ENCODE results near the gene MYOM1.
"Not testable (repeated sequence)": the region's sequence is repeated elsewhere in the genome, so short reads cannot be mapped to it uniquely, and the experiment has no call there.

MYOM1 gene

GRCh38 chr18:3067722-3068121, 152.0 kb downstream of the MYOM1 start:
- Histone ChIP-seq H3K4me1 (ENCODE audit: control insufficient read depth, low read length) (no peaks in the 10 kb centered on the region), H3K36me3 (ENCODE audit: control insufficient read depth, low read length) (no peaks in the 10 kb centered on the region), H3K4me2 (ENCODE audit: low read length) (no peak overlapping the region), H3K27me3 (ENCODE audit: control insufficient read depth, low read length) (no peaks in the 10 kb centered on the region), H3F3A (ENCODE audit: control insufficient read depth, insufficient read depth) (no peaks in the 10 kb centered on the region), H4K20me1 (ENCODE audit: control insufficient read depth, insufficient read depth, low read depth, low read length) (no peaks in the 10 kb centered on the region), H3K9me2 (replicated peaks; ENCODE audit: control insufficient read depth, low read length) (no peaks in the 10 kb centered on the region), H3K9me3 (ENCODE audit: control insufficient read depth, insufficient read depth, low read length) (no peaks in the 10 kb centered on the region), H3K79me2 (ENCODE audit: control insufficient read depth, low read length) (no peaks in the 10 kb centered on the region), H3K27ac (ENCODE audit: low read depth, low read length) (no peak overlapping the region), H3K4me3 (ENCODE audit: low read length) (no peak overlapping the region)
- TF ChIP-seq CTCF (IDR thresholded peaks at IDR 0.05; ENCODE audit: low read depth, low read length, poor library complexity, severe bottlenecking) (no peak), EZH2phosphoT487 (IDR thresholded peaks at IDR 0.05; ENCODE audit: borderline replicate concordance, low read length) (no peak)

DNA sequence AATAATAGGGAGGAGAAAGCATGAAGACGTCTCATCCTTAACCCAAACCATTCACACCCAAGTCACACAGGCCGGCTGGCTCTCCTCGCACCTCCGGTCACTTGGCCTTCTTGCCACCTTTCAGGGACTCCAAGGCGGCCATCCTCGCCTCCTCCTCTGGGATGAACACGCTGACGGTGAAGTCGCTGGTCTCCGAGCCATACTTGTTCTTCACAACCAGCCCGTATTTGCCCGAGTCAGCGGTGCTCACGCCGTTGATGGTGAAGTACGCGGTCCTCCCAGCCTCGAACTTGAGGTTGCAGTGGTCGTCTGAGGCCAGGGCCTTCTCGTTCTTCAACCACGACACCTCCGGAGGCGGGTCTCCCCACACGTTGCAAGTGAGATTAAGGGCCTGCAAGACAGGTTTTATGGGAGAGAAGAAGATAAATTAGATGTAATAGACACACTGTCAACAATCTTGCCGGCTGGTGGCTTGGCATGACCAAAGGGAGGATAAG, 152.6 kb downstream of the MYOM1 start:
- Histone ChIP-seq H3K4me2 (ENCODE audit: low read length) (no peak overlapping the region), H3F3A (ENCODE audit: control insufficient read depth, insufficient read depth) (no peaks in the 10 kb centered on the region)

DNA sequence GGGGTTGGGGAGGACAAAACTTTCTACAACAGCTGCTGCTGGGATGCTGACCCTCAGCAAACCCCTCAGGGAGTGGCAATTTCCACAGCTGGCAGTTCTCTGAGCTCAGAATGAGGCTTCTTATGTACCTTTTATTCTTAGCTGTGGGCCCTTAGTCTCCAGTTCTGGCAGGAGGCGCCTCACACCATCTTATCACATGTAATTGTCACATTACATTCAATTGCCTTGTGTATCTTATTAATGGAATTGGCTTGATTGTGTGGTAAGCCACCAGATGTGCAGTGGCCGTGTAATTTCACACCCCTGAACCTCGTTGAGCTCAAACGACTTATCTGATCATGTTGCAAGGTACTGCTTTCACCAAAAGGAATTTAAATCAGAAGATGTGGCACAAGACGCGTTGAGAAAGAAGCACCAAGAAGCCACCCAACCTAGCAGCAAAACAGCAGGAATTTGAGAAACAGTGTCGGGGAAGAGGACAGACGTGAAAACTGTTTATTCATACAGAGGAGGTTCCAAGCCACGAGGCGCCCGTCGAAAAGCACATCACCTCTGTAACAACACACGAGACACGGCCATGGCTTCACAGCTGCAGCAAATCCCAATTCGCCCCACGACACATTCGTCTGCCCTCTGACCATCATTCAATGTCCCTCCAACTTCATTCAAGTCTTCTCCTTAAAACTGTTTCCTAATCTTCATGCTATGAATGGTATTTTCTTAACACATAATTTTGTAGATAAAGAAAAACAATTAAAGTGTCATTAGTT, 153.2 kb downstream of the MYOM1 start:
- Histone ChIP-seq H3K4me1 (ENCODE audit: control insufficient read depth, low read length) (no peaks in the 10 kb centered on the region), H3K9me3 (ENCODE audit: control insufficient read depth, insufficient read depth, low read length) (no peaks in the 10 kb centered on the region), H3K36me3 (ENCODE audit: control insufficient read depth, low read length) (no peaks in the 10 kb centered on the region), H4K20me1 (ENCODE audit: control insufficient read depth, insufficient read depth, low read depth, low read length) (no peaks in the 10 kb centered on the region), H3K27ac (ENCODE audit: low read depth, low read length) (no peak overlapping the region), H3K9me2 (replicated peaks; ENCODE audit: control insufficient read depth, low read length) (no peaks in the 10 kb centered on the region), H3K79me2 (ENCODE audit: control insufficient read depth, low read length) (no peaks in the 10 kb centered on the region), H3K4me3 (ENCODE audit: low read length) (no peak overlapping the region), H3K4me2 (ENCODE audit: low read length) (no peak overlapping the region), H3K27me3 (ENCODE audit: control insufficient read depth, low read length) (no peaks in the 10 kb centered on the region), H3F3A (ENCODE audit: control insufficient read depth, insufficient read depth) (no peaks in the 10 kb centered on the region)
- no peak for TF ChIP-seq EZH2phosphoT487 (IDR thresholded peaks at IDR 0.05; ENCODE audit: borderline replicate concordance, low read length)
- no peak for TF ChIP-seq CTCF (IDR thresholded peaks at IDR 0.05; ENCODE audit: low read depth, low read length, poor library complexity, severe bottlenecking)

More for the DNA sequence above, 152.6 kb downstream of the MYOM1 start:
- H3K27me3 ChIP-seq (ENCODE audit: control insufficient read depth, low read length), result no peaks in the 10 kb centered on the region
- H3K79me2 ChIP-seq (ENCODE audit: control insufficient read depth, low read length), result no peaks in the 10 kb centered on the region
- no peaks in the 10 kb centered on the region for H4K20me1 ChIP-seq (ENCODE audit: control insufficient read depth, insufficient read depth, low read depth, low read length)
- no peaks in the 10 kb centered on the region for H3K36me3 ChIP-seq (ENCODE audit: control insufficient read depth, low read length)
- no peaks in the 10 kb centered on the region for H3K9me2 ChIP-seq (replicated peaks; ENCODE audit: control insufficient read depth, low read length)
- H3K27ac ChIP-seq (ENCODE audit: low read depth, low read length), result no peak overlapping the region
- H3K4me1 ChIP-seq (ENCODE audit: control insufficient read depth, low read length), result no peaks in the 10 kb centered on the region
- no peak overlapping the region for H3K4me3 ChIP-seq (ENCODE audit: low read length)
- no peaks in the 10 kb centered on the region for H3K9me3 ChIP-seq (ENCODE audit: control insufficient read depth, insufficient read depth, low read length)
- TF ChIP-seq EZH2phosphoT487 (IDR thresholded peaks at IDR 0.05; ENCODE audit: borderline replicate concordance, low read length) (no peak), CTCF (IDR thresholded peaks at IDR 0.05; ENCODE audit: low read depth, low read length, poor library complexity, severe bottlenecking) (no peak)

DNA sequence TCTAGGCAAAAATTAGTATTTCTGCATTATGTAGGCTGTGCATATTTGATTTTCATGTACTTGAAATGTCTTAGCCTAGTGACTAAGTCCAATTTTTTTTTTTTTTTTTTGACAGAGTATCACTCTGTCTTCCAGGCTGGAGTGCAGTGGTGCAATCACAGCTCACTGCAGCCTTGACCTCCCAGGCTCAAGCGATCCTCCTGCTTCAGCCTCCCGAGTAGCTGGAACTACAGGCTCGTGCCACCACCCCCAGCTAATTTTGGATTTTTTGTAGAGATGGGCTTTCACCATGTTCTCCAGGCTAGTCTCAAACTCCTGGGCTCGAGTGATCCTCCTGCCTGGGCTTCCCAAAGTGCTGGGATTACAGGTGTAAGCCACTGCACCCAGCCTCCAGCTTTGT, 156.0 kb downstream of the MYOM1 start:
- H3K4me3 ChIP-seq (ENCODE audit: low read length); H3K79me2 ChIP-seq (ENCODE audit: control insufficient read depth, low read length); H3F3A ChIP-seq (ENCODE audit: control insufficient read depth, insufficient read depth); H3K36me3 ChIP-seq (ENCODE audit: control insufficient read depth, low read length); H3K27ac ChIP-seq (ENCODE audit: low read depth, low read length); H3K9me2 ChIP-seq (replicated peaks; ENCODE audit: control insufficient read depth, low read length); H3K9me3 ChIP-seq (ENCODE audit: control insufficient read depth, insufficient read depth, low read length); H3K27me3 ChIP-seq (ENCODE audit: control insufficient read depth, low read length); H4K20me1 ChIP-seq (ENCODE audit: control insufficient read depth, insufficient read depth, low read depth, low read length); H3K4me2 ChIP-seq (ENCODE audit: low read length): not testable (repeated sequence)
- H3K4me1 ChIP-seq (ENCODE audit: control insufficient read depth, low read length), result peaks cover 21% of the 10 kb centered on the region

Data from DOHH2 (cell line).